Naive B cell (primary cell): ENCODE results near the gene SPATS2. TPM values are rescaled to one million over a fixed set of nuclear protein-coding genes. Genes with fewer than 3 reads are reported as not detected.
"Not testable (repeated sequence)": the region's sequence is repeated elsewhere in the genome, so short reads cannot be mapped to it uniquely, and the experiment has no call there.

Experiments
- ATAC-seq, 2 donors: fragments of 150-1000 bp; cut with Tn5 transposase; 2 replicates each; pipeline ENCODE4 v1.10.0; 2021; ENCODE audit warnings: low read depth in 2 of 2, mild to moderate bottlenecking in 2 of 2, moderate library complexity in 2 of 2
- DNase-seq: peaks from one replicate; pipeline ENCODE4 v3.0.0; 2022
- H3K27ac Mint-ChIP-seq, 6 donors: one replicate each; pipeline ENCODE4 v1.8.0; 2020 to 2022; ENCODE audit warnings: mild to moderate bottlenecking in 6 of 6, mixed read lengths in 6 of 6, moderate library complexity in 5 of 6, inconsistent platforms in 2 of 6
- H3K27me3 Mint-ChIP-seq, 3 donors: one replicate each; pipeline ENCODE4 v1.8.0; 2021 to 2022; ENCODE audit warnings: mixed read lengths in 3 of 3, mild to moderate bottlenecking in 1 of 3
- H3K36me3 Mint-ChIP-seq, 2 donors: one replicate each; pipeline ENCODE4 v1.8.0; 2020 to 2022; ENCODE audit warnings: mixed read lengths in 2 of 2, inconsistent platforms in 1 of 2, mild to moderate bottlenecking in 1 of 2
- H3K4me1 Mint-ChIP-seq, 3 donors: one replicate each; pipeline ENCODE4 v1.8.0; 2020 to 2022; ENCODE audit warnings: mixed read lengths in 3 of 3, inconsistent platforms in 1 of 3, mild to moderate bottlenecking in 1 of 3, moderate library complexity in 1 of 3
- H3K4me3 Mint-ChIP-seq, 8 donors: one replicate each; pipeline ENCODE4 v1.8.0; 2020 to 2022; ENCODE audit warnings: mild to moderate bottlenecking in 8 of 8, mixed read lengths in 8 of 8, moderate library complexity in 8 of 8, inconsistent platforms in 2 of 8
- H3K9me3 Mint-ChIP-seq, 7 donors: one replicate each; pipeline ENCODE4 v1.8.0; 2020 to 2022; ENCODE audit warnings: mixed read lengths in 7 of 7, mild to moderate bottlenecking in 5 of 7, inconsistent platforms in 2 of 7, moderate library complexity in 1 of 7
- polyA plus RNA-seq, 6 donors: library from polyadenylated mRNA; unstranded; fragments of 300-500 nt; fragmentation: Illumina TruSeq; gene quantifications; one replicate each; pipeline ENCODE4 v1.2.3, GENCODE V29; 2021; ENCODE audit warnings: low read depth in 6 of 6

Gene SPATS2
- polyA plus RNA-seq, 6 donors from 2014 or later: 1.9 to 11.4 (median 9.0) TPM

- H3K36me3 Mint-ChIP-seq: peaks cover 0 to 8% of the 10 kb centered on the region in 2 donors
- H3K9me3 Mint-ChIP-seq: peaks cover 0 to 3% (median 0%) of the 10 kb centered on the region in 7 donors
- peaks cover 13 to 20% (median 14%) of the 10 kb centered on the region in 3 donors for H3K4me1 Mint-ChIP-seq
- H3K4me3 Mint-ChIP-seq: peak overlapping the region in 3 of 8 donors; percentile 25 to 83 (median 47)
- peaks cover 41 to 47% (median 44%) of the 10 kb centered on the region in 3 donors for H3K27me3 Mint-ChIP-seq
- DNase-seq (no peak), ATAC-seq (no peak)
- H3K27ac Mint-ChIP-seq: peak overlapping the region in 1 of 6 donors; percentile 8
These were observed 35.7 kb upstream of the SPATS2 start for GRCh38 chr12:49331380-49332222.

DNA sequence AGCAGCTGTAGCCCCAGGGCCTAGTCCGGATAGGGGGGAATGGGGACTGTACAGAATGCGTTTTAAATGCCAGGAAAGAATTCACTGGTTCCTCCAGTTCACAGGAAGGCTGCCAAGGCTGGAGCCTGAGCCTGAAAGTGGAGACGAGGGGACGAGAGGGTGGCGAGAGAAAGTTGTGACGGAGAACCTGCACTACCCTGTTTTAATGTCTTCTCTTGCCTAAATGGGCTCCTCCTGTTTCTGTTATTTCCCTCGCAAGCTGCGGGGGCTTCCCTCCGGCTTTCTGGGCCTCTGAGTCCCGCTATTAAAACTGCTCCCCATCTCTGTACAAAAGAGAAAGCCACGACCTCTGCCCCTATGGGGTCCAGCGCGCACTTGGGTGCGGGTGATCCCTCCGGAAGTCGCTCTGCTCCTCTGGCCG, 34.8 kb upstream of the SPATS2 start:
- Mint-ChIP-seq H3K4me1 (peaks cover 20 to 28% (median 22%) of the 10 kb centered on the region in 3 donors), H3K27ac (peak overlapping the region in 2 of 6 donors; percentile 28 to 61), H3K4me3 (peak overlapping the region in 4 of 8 donors; percentile 47 to 83 (median 59)), H3K27me3 (peaks cover 49 to 55% (median 53%) of the 10 kb centered on the region in 3 donors), H3K9me3 (peaks cover 0 to 3% (median 0%) of the 10 kb centered on the region in 7 donors), H3K36me3 (peaks cover 0 to 14% of the 10 kb centered on the region in 2 donors)
- ATAC-seq: no peak
- DNase-seq: no peak

DNA sequence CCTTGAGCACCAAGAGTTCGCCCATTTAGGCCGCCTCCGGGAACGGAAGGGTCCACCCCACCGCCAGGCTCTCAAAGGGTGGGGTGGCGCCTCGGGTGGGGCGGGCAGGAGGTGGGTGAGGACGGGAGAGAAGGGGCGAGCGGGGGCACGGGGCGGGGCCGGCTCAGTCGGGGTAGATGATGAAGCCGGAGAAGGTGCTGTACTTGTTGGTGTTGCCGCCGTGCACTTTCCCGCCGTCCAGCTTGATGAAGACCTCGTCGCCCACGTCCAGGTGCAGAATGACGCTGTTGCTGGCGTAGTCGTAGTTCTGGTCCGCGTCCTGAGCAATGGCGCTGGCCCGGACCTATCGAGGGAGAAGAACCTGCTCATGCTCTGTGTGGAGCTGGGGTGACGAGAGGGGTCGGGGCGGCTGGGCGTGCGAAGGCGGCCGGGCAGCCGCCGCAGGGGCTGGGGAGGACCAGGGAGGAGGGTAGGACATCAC, 34.3 kb upstream of the SPATS2 start:
- ATAC-seq (no peak), DNase-seq (no peak)
- peaks cover 50 to 60% (median 57%) of the 10 kb centered on the region in 3 donors for H3K27me3 Mint-ChIP-seq
- H3K4me1 Mint-ChIP-seq: peaks cover 25 to 33% (median 26%) of the 10 kb centered on the region in 3 donors
- H3K4me3 Mint-ChIP-seq: peak overlapping the region; percentile 37 to 83 (median 64)
- peak overlapping the region in 2 of 6 donors; percentile 53 to 58 for H3K27ac Mint-ChIP-seq
- H3K9me3 Mint-ChIP-seq: peaks cover 0 to 3% (median 0%) of the 10 kb centered on the region in 7 donors
- H3K36me3 Mint-ChIP-seq: peaks cover 0 to 14% of the 10 kb centered on the region in 2 donors

DNA sequence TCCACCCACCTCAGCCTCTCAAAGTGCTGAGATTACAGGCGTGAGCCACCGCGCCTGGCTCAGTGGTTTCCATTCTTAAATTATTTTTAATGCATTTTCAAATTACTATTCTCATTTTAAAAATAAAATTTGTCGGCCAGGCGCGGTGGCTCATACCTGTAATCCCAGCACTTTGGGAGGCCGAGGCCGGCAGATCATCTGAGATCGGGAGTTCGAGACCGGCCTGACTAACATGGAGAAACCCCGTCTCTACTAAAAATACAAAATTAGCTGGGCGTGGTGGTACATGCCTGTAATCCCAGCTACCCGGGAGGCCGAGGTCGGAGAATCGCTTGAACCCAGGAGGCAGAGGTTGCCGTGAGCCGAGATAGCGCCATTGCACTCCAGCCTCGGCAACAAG, 33.5 kb upstream of the SPATS2 start:
- Mint-ChIP-seq H3K4me1 (peaks cover 27 to 34% (median 27%) of the 10 kb centered on the region in 3 donors), H3K36me3 (peaks cover 0 to 14% of the 10 kb centered on the region in 2 donors), H3K4me3 (peak overlapping the region in 1 of 8 donors; percentile 83), H3K27me3 (peaks cover 58 to 68% (median 66%) of the 10 kb centered on the region in 3 donors)
- not testable (repeated sequence) for H3K9me3 Mint-ChIP-seq, DNase-seq, H3K27ac Mint-ChIP-seq, ATAC-seq

DNA sequence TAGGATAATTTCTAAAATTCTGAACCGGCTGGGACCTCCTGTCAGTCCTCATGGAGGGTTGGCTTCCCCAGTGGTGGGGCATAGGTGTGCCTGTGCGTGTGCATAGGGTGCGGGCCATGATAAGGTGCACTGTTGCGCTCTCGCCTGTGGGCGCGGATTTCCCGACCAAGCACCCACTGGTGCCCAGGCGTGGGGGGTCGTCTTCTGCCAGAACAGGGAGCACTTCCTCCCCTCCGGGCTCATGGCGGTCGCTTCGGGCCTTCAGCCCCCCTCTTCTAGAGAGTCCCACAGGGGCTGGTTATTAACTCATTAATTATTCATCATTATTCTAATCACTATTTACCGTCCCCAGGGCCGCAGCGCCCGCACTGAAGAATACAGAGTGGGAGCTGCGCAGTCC, 33.0 kb upstream of the SPATS2 start:
- peak overlapping the region in 2 of 8 donors; percentile 48 to 74 for H3K4me3 Mint-ChIP-seq
- DNase-seq (no peak), ATAC-seq (no peak)
- H3K27ac Mint-ChIP-seq: peak overlapping the region in 1 of 6 donors; percentile 19
- peaks cover 0 to 3% (median 0%) of the 10 kb centered on the region in 7 donors for H3K9me3 Mint-ChIP-seq
- H3K4me1 Mint-ChIP-seq: peaks cover 27 to 34% (median 27%) of the 10 kb centered on the region in 3 donors
- H3K36me3 Mint-ChIP-seq: peaks cover 0 to 14% of the 10 kb centered on the region in 2 donors
- peaks cover 58 to 73% (median 70%) of the 10 kb centered on the region in 3 donors for H3K27me3 Mint-ChIP-seq

GRCh38 chr12:49334681-49335080, 32.6 kb upstream of the SPATS2 start:
- peaks cover 27 to 34% (median 27%) of the 10 kb centered on the region in 3 donors for H3K4me1 Mint-ChIP-seq
- H3K27ac Mint-ChIP-seq: peak overlapping the region in 1 of 6 donors; percentile 19
- peaks cover 58 to 78% (median 75%) of the 10 kb centered on the region in 3 donors for H3K27me3 Mint-ChIP-seq
- peaks cover 0 to 14% of the 10 kb centered on the region in 2 donors for H3K36me3 Mint-ChIP-seq
- no peak for DNase-seq
- H3K4me3 Mint-ChIP-seq: peak overlapping the region in 3 of 8 donors; percentile 52 to 74 (median 69)
- ATAC-seq: no peak
- peaks cover 0 to 3% (median 0%) of the 10 kb centered on the region in 7 donors for H3K9me3 Mint-ChIP-seq

- Mint-ChIP-seq H3K36me3 (peaks cover 0 to 14% of the 10 kb centered on the region in 2 donors), H3K27me3 (peaks cover 63 to 84% (median 75%) of the 10 kb centered on the region in 3 donors)
These were observed 31.9 kb upstream of the SPATS2 start for GRCh38 chr12:49335118-49335954.

GRCh38 chr12:49335955-49336644, 31.2 kb upstream of the SPATS2 start:
- no peak for ATAC-seq
- Mint-ChIP-seq H3K27ac (peak overlapping the region in 1 of 6 donors; percentile 60), H3K27me3 (peaks cover 67 to 88% (median 71%) of the 10 kb centered on the region in 3 donors), H3K9me3 (peaks cover 0 to 3% (median 0%) of the 10 kb centered on the region in 7 donors), H3K4me3 (peak overlapping the region in 2 of 8 donors; percentile 47 to 78), H3K36me3 (peaks cover 0 to 14% of the 10 kb centered on the region in 2 donors), H3K4me1 (peaks cover 27 to 34% (median 30%) of the 10 kb centered on the region in 3 donors)
- no peak for DNase-seq

More at GRCh38 chr12:49335118-49335954, 31.9 kb upstream of the SPATS2 start:
- DNase-seq (no peak), ATAC-seq (no peak)
- H3K9me3 Mint-ChIP-seq: peaks cover 0 to 3% (median 0%) of the 10 kb centered on the region in 7 donors
- peak overlapping the region in 6 of 8 donors; percentile 35 to 76 (median 48) for H3K4me3 Mint-ChIP-seq
- H3K27ac Mint-ChIP-seq: peak overlapping the region in 2 of 6 donors; percentile 7 to 59
- H3K4me1 Mint-ChIP-seq: peaks cover 27 to 34% (median 27%) of the 10 kb centered on the region in 3 donors

GRCh38 chr12:49336645-49337584, 30.3 kb upstream of the SPATS2 start, which contains the start of gene C1QL4:
TSS of gene C1QL4 (minus strand) at chr12:49337188. CDS start at chr12:49336477, 711 bp downstream.
- DNase-seq (peak; percentile 87), ATAC-seq (peak; percentile 83 to 85)
- Mint-ChIP-seq H3K4me1 (peaks cover 29 to 34% (median 30%) of the 10 kb centered on the region in 3 donors), H3K9me3 (peaks cover 0 to 3% (median 0%) of the 10 kb centered on the region in 7 donors), H3K27ac (peak within 1 kb of the TSS in 3 of 6 donors; percentile 46 to 62 (median 60)), H3K4me3 (peak within 1 kb of the TSS; percentile 43 to 88 (median 78)), H3K27me3 (peaks cover 60 to 81% (median 63%) of the 10 kb centered on the region in 3 donors), H3K36me3 (peaks cover 0 to 14% of the 10 kb centered on the region in 2 donors)

DNA sequence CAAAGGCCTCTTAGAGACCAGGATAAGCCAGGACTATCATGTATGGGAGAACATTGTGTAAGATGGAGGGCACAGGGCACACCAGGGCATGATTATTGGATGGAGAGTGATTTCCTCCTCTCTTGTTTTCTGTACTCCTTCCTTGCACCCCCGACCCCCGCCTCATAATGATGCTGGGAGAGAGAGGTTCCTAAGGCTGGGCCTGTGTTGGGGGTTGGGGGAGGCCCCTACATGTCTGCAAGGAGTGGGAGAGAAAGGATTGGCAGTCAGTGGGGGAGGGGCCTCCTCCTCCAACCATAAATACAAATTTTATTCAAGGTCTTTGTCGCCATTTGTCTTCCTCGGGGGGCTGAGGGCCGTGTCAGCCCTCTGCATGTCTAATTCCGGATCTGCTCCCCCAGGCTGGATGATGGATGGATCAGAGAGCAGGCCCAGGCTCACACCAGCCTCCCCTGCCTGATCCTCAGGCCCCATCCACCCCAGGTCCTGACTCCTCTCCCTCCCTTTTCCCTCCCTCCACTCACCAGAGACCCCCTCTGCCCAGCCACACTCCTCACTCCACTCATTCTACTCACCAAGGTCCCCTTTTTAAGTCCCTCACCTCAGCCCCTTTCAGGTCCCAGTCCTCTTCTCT, 28.3 kb upstream of the SPATS2 start:
- Mint-ChIP-seq H3K27me3 (peaks cover 52 to 81% (median 57%) of the 10 kb centered on the region in 3 donors), H3K27ac (no peak overlapping the region), H3K36me3 (peaks cover 0 to 14% of the 10 kb centered on the region in 2 donors), H3K9me3 (peaks cover 0 to 1% (median 0%) of the 10 kb centered on the region in 7 donors), H3K4me3 (peak overlapping the region in 1 of 8 donors; percentile 56), H3K4me1 (peaks cover 33 to 41% (median 36%) of the 10 kb centered on the region in 3 donors)
- DNase-seq (no peak), ATAC-seq (no peak)

DNA sequence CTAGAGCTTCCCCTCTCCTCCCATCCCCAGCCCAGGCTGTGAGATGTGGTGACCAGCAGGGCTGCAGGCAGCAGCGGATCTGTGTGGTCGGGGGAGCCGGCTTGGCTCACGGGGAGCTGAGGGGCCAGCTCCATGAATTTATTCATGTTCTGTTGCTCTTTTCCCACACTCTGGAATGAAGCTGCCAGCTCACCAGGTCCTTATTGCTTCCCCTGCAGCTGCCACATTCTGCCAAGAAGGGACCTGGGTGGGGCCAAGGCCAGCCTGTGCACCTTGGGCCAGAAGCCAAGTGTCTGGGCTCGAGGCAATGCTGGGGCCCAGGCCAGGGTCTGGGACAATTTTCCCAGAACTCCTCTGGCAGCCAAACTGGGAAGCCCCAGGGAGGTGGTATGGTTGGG, 27.8 kb upstream of the SPATS2 start:
- H3K27me3 Mint-ChIP-seq: peaks cover 50 to 81% (median 54%) of the 10 kb centered on the region in 3 donors
- H3K36me3 Mint-ChIP-seq: peaks cover 0 to 12% of the 10 kb centered on the region in 2 donors
- ATAC-seq: no peak
- H3K4me1 Mint-ChIP-seq: peaks cover 35 to 42% (median 37%) of the 10 kb centered on the region in 3 donors
- no peak overlapping the region for H3K4me3 Mint-ChIP-seq
- peaks cover 0 to 1% (median 0%) of the 10 kb centered on the region in 7 donors for H3K9me3 Mint-ChIP-seq
- H3K27ac Mint-ChIP-seq: no peak overlapping the region
- DNase-seq: no peak
